Caki2 (cell line): ENCODE data around the gene ZNF829. TPM values are rescaled to one million over a fixed set of nuclear protein-coding genes. Genes with fewer than 3 reads are reported as not detected.

ENCODE experiments used
- DNase-seq: peaks from one replicate; pipeline ENCODE4 v3.0.0-alpha.2; 2015; ENCODE audit warnings: low read depth
- in situ Hi-C: cut with HindIII; loops from 2 replicates; pipeline ENCODE4 v1.10.0; 2016; ENCODE audit warnings: low sequenced_read_pairs, low pct_unique_long_range_greater_than_20kb, mixed read lengths
- total RNA-seq: library from RNA; depleted of rRNA; stranded (reverse); fragments of >200 nt; shearing (Covaris generic); gene quantifications from 2 replicates; pipeline ENCODE4 v1.2.3, GENCODE V29; 2014; ENCODE audit warnings: low replicate concordance; rRNA removed

Gene ZNF829
- total RNA-seq, 1 experiment from 2014 or later, result 0.17 TPM

DNA sequence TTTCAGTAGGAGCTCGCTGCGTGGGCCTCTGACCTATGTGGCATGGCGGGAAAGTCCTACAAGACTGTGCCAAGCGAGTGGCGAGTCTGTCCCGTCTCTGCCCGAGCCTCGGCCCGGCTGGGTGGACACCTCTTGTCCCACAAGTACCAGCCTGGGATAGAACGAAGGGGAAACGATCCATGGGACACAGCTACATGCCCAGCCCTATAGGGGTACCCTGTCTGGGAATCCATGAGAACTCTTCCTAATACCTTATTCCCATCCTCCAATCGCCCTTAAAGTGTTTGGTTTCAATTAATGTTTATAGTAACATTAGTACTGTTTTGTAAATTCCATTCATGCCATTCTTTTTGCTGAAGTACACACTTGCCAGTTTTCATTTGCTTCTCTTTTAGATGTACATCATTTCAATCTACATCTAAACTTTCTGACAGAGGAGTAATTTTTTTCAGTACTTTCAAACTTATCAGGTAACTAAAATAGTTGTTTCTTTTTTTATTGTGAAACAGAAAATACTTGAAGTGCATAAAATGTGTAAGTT, 77.2 kb downstream of the ZNF829 start:
- DNase-seq, result no peak
- in situ Hi-C loops, result no loop called here

Other genes starting within 250 kb of the ZNF829 start
- gene ZNF461, start 249.5 kb downstream of the ZNF829 start, total RNA-seq, result 3.9 and 19.2 TPM in 2 replicates
- 5.9 and 6.8 TPM in 2 replicates for gene ZNF567, start 228.7 kb downstream of the ZNF829 start, total RNA-seq
- 14.2 and 22.3 TPM in 2 replicates for gene ZNF850, start 143.5 kb downstream of the ZNF829 start, total RNA-seq
- gene ZNF790, start 77.9 kb downstream of the ZNF829 start, total RNA-seq, result 0.49 and 8.4 TPM in 2 replicates
- 0.17 and 0.67 TPM in 2 replicates for gene ZNF345, start 65.4 kb downstream of the ZNF829 start, total RNA-seq
- gene ZNF568, start within 50 bp of the ZNF829 start, total RNA-seq, result 3.7 and 6.7 TPM in 2 replicates
- gene ZNF420, start 162.1 kb upstream of the ZNF829 start, total RNA-seq, result 6.2 and 14.6 TPM in 2 replicates